Measurements from ENCODE around the gene FRYL. TPM values are rescaled to one million over a fixed set of nuclear protein-coding genes. Genes with fewer than 3 reads are reported as not detected.

FRYL gene
- total RNA-seq, 1 experiment from 2014 or later, result 29.9 TPM

DNA sequence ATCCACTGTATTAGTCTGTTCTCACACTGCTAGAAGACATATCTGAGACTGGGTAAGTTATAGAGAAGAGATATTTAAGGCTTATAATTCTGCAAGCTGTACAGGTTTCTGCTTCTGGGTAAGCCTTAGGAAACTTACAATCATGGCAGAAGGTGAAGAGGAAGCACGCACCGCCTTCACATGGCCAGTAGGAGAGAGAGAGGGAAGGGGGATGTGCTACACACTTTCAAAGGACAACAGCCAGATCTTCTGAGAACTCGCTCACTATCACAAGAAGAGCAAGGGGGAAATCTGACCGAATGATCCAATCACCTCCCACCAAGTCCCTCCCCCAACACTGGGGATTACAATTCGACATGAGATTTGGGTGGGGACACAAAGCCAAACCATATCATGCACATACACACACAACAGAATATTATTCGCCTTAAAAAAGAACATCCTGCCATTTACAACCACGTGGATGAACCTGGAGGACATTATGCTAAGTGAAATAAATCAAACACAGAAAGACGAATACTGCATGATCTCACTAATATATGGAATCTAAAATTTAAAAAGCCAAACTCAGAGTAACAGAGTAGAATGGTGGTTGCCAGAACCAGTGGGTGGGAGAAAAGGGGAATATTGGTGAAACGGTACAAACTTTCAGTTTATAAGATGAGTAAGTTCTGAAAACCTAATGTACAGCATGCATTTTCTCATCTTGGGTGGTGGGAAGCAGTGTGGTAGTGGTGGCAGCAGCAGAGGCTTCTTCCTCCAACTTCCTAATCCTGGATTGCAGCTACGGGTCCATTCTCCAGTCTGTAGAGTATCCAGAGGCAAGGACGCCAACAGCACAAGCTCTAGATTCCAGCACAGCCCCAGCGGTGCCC, 12.8 kb downstream of the FRYL start:
- POLR2A ChIA-PET (ENCODE audit: unreplicated experiment), result no interaction called here
- no peaks in the 10 kb centered on the region for H3F3A ChIP-seq (ENCODE audit: low read length, unreplicated experiment)
- H3K79me2 ChIP-seq (ENCODE audit: low read length), result peaks cover 94% of the 10 kb centered on the region
- H3K9me2 ChIP-seq (replicated peaks; ENCODE audit: low read length), result no peaks in the 10 kb centered on the region
- intact Hi-C loops (cut with micrococcal nuclease), result no loop called here
- no peak overlapping the region for H2AFZ ChIP-seq (ENCODE audit: low read length)
- DNase-seq (no peak), ATAC-seq (no peak)
- CTCF ChIA-PET, result no interaction called here
- no peak overlapping the region for H3K4me3 ChIP-seq (ENCODE audit: low read length)
- H3K9ac ChIP-seq (ENCODE audit: low read length), result no peak overlapping the region
- no peaks in the 10 kb centered on the region for H4K20me1 ChIP-seq (ENCODE audit: low read length)
- no TSS peak for BruUV-seq (replicated peaks)
- no peaks in the 10 kb centered on the region for H3K27me3 ChIP-seq (ENCODE audit: low read length)
- H3K36me3 ChIP-seq (ENCODE audit: low read depth, low read length), result no peaks in the 10 kb centered on the region; the same call in 1 of the 2 replicates
- H3K4me2 ChIP-seq (ENCODE audit: low read length), result no peak overlapping the region
- no peaks in the 10 kb centered on the region for H3K9me3 ChIP-seq (ENCODE audit: low read length)
- H3K27ac ChIP-seq (ENCODE audit: low read length), result no peak overlapping the region
- 0 out of 2 replicates have a peak, but pooled peaks cover 2% of the 10 kb centered on the region for H3K4me1 ChIP-seq (ENCODE audit: insufficient read depth, low read length)
- no peak for TF ChIP-seq EZH2phosphoT487 (IDR thresholded peaks at IDR 0.05; ENCODE audit: borderline replicate concordance, low read length)

DNA sequence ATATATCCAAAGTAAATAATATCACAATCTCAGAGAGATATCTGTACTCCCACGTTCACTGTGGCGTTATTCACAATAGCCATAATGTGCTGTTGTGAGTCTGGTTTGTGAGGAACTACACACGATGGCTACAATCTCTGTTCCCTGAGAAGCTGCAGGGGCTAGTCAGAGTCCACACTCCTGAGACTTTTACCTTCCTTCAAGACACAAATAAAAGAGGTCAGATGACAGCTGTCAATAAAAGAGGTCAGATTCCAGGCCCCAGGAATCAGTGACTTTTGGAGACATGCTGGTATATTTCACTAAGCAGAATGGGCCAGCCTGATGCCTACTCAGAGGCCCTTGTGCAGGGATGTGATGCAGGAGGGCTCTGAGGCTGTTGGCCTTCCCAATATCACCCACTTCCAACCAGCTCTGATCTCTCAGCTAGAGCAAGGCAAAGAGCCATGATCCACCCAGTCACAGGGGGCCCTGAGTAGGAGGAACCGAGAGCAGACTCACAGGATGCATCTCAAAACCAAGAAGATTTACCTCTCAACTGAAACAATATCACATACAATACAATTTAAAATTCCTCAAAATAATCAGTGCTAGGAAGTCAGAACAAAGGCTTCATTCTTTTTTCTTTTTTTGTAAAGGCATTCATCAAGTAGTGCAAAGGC, 13.8 kb downstream of the FRYL start:
- no peaks in the 10 kb centered on the region for H3F3A ChIP-seq (ENCODE audit: low read length, unreplicated experiment)
- H2AFZ ChIP-seq (ENCODE audit: low read length), result no peak overlapping the region
- TF ChIP-seq EZH2 (IDR thresholded peaks at IDR 0.05; ENCODE audit: low read length, unreplicated experiment) (no peak), EZH2phosphoT487 (IDR thresholded peaks at IDR 0.05; ENCODE audit: borderline replicate concordance, low read length) (no peak)
- TF ChIP-seq, protein P1, sequence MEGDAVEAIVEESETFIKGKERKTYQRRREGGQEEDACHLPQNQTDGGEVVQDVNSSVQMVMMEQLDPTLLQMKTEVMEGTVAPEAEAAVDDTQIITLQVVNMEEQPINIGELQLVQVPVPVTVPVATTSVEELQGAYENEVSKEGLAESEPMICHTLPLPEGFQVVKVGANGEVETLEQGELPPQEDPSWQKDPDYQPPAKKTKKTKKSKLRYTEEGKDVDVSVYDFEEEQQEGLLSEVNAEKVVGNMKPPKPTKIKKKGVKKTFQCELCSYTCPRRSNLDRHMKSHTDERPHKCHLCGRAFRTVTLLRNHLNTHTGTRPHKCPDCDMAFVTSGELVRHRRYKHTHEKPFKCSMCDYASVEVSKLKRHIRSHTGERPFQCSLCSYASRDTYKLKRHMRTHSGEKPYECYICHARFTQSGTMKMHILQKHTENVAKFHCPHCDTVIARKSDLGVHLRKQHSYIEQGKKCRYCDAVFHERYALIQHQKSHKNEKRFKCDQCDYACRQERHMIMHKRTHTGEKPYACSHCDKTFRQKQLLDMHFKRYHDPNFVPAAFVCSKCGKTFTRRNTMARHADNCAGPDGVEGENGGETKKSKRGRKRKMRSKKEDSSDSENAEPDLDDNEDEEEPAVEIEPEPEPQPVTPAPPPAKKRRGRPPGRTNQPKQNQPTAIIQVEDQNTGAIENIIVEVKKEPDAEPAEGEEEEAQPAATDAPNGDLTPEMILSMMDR (conservative IDR thresholded peaks at IDR 0.05; ENCODE audit: low read depth, low read length), result no peak
- no peaks in the 10 kb centered on the region for H4K20me1 ChIP-seq (ENCODE audit: low read length)
- intact Hi-C loops (cut with micrococcal nuclease), result no loop called here
- H3K9ac ChIP-seq (ENCODE audit: low read length), result no peak overlapping the region
- no peaks in the 10 kb centered on the region for H3K27me3 ChIP-seq (ENCODE audit: low read length)
- no peak overlapping the region for H3K27ac ChIP-seq (ENCODE audit: low read length)
- CTCF ChIA-PET, result no interaction called here
- H3K36me3 ChIP-seq (ENCODE audit: low read depth, low read length), result no peaks in the 10 kb centered on the region; the same call in 1 of the 2 replicates
- no peak overlapping the region for H3K4me2 ChIP-seq (ENCODE audit: low read length)
- H3K9me2 ChIP-seq (replicated peaks; ENCODE audit: low read length), result no peaks in the 10 kb centered on the region
- H3K4me1 ChIP-seq (ENCODE audit: insufficient read depth, low read length), result no peaks in the 10 kb centered on the region
- DNase-seq (no peak), ATAC-seq (no peak)
- peaks cover 94% of the 10 kb centered on the region for H3K79me2 ChIP-seq (ENCODE audit: low read length)
- POLR2A ChIA-PET (ENCODE audit: unreplicated experiment), result no interaction called here
- no TSS peak for BruUV-seq (replicated peaks)
- no peak overlapping the region for H3K4me3 ChIP-seq (ENCODE audit: low read length)
- no peaks in the 10 kb centered on the region for H3K9me3 ChIP-seq (ENCODE audit: low read length)

DNA sequence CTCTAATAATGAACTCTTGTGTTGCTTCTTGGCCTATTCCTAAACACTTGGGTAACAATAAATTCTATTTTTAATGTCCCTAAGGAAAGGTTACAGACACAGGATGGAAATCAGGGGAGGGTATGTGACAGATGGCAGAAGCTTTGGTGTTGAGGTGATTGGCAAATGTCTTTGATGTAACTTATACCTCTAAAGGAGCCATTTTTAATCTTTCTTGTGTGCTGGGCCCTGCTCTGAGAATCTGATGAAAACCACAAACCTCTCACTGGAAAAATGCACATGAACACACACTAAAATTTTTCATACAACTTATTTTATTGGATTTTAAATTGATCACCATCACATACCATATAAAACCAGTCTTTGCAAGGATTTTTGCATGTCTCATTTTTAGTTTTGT, 17.7 kb downstream of the FRYL start:
- Histone ChIP-seq H3K4me2 (ENCODE audit: low read length) (no peak overlapping the region), H3K9me2 (replicated peaks; ENCODE audit: low read length) (no peaks in the 10 kb centered on the region), H3K9me3 (ENCODE audit: low read length) (no peaks in the 10 kb centered on the region), H4K20me1 (ENCODE audit: low read length) (no peaks in the 10 kb centered on the region), H3F3A (ENCODE audit: low read length, unreplicated experiment) (no peaks in the 10 kb centered on the region), H3K36me3 (ENCODE audit: low read depth, low read length) (no peaks in the 10 kb centered on the region; the same call in 1 of the 2 replicates), H3K4me1 (ENCODE audit: insufficient read depth, low read length) (no peaks in the 10 kb centered on the region), H3K9ac (ENCODE audit: low read length) (no peak overlapping the region), H3K27me3 (ENCODE audit: low read length) (no peaks in the 10 kb centered on the region), H2AFZ (ENCODE audit: low read length) (no peak overlapping the region), H3K27ac (ENCODE audit: low read length) (no peak overlapping the region), H3K79me2 (ENCODE audit: low read length) (peaks cover 75% of the 10 kb centered on the region), H3K4me3 (ENCODE audit: low read length) (no peak overlapping the region)
- POLR2A ChIA-PET (ENCODE audit: unreplicated experiment), result no interaction called here
- DNase-seq (no peak), ATAC-seq (no peak)
- BruUV-seq (replicated peaks), result no TSS peak
- CTCF ChIA-PET, result no interaction called here
- TF ChIP-seq EZH2phosphoT487 (IDR thresholded peaks at IDR 0.05; ENCODE audit: borderline replicate concordance, low read length), result no peak
- no peak for TF ChIP-seq EZH2 (IDR thresholded peaks at IDR 0.05; ENCODE audit: low read length, unreplicated experiment)
- TF ChIP-seq, protein P1 (conservative IDR thresholded peaks at IDR 0.05; ENCODE audit: low read depth, low read length), result no peak
- intact Hi-C loops (cut with micrococcal nuclease), result no loop called here

Data from PC-3 (cell line).